Activated CD8-positive, alpha-beta memory T cell treated with anti-CD3 and anti-CD28 coated beads for 36 hours (primary cell): ENCODE data around the gene DNAH10. TPM values are rescaled to one million over a fixed set of nuclear protein-coding genes. Genes with fewer than 3 reads are reported as not detected.

Source experiments
- CTCF ChIA-PET: fragments of 350-600 bp; sonication (Branson Sonifier 250); formaldehyde crosslinking; loops from one replicate; lab custom pipeline; 2021; ENCODE audit warnings: antibody characterized with exemption; lab: Charles Lee
- POLR2A ChIA-PET: fragments of 350-600 bp; sonication (Branson Sonifier 250); formaldehyde crosslinking; loops from one replicate; lab custom pipeline; 2021; ENCODE audit warnings: antibody characterized with exemption; lab: Charles Lee
- total RNA-seq, 2 experiments: library from RNA; stranded (reverse); gene quantifications; one replicate each; pipeline ENCODE4 v1.2.3, GENCODE V29; 2021

The DNAH10 gene
- total RNA-seq, 2 experiments from 2014 or later: 0.06 to 0.15 TPM

DNA sequence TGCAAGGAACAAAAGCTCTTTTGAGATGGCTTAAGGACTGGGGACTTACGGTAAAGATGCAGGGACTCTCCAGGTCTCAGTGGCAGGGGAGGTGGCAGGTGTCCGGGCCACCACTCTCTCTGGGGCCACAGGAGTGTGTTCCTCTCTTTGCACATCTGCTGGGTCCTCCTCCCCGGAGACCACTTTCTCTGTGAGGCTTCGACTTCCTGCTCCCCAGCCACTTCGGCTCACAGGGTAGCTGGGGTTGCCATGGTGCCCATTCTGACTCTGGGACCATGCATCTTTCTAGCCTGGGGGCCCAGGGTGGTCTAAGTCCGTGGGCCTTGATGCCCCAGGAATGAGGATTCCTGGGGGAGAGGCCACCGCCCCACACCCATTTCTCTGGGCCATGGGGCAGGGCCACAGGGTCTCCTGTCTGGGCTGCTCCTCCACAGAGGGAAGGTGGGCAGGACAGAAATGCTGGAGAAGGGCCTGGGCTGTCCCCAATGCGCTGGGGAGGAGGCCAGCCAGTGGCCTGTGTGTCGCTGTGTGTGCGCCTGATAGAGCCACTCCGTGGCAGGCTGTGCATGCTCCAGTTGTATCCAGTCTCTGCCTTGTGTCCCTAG is 172.0 kb downstream of the DNAH10 start:
- ChIA-PET CTCF (no interaction called here), POLR2A (interaction anchor here (0.7 kb wide), 1 partner anchor 68 kb away, joined by 3 read pairs; no protein-coding TSS in a partner anchor)

DNA sequence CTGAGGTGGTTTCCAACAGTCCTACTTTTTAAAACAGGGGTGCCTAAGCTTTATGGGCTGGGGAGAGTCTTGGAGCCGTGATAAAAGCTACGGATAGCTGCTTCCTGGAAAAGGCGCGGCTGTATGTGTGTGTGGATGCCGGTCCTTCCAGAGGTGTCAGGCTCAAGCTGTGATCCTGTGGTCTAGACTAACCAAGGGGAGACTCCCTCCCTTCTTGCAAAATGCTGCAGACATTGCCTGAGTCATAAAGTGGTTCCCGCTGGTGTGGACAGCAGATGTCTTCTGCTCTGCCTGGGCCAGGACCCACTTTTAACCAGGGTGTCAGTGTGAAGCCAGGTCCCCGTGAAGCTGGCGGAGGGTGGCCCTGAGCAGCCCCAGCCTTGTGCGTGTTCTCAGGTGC is 172.7 kb downstream of the DNAH10 start:
- ChIA-PET POLR2A (no interaction called here), CTCF (no interaction called here)

DNA sequence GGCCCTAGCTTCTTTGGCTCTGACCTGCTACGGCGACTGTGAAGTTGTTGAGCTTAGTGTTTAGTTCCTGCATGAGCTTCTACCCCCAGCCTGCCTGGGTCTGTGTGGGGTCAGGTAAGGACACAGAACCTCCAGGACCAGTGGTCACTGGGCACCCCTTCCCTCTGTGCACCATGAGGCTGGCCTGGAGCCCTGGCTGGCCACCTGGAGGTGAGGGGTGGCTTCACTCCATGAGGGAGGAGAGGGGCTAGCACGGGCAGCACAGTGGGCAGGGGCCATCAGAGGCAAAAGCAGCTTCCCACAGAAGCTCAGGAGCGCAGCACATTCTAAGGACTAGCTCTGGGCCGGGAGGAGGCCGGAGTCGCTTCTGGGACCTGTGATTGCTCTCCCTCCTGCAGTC is 173.9 kb downstream of the DNAH10 start:
- CTCF ChIA-PET: no interaction called here
- POLR2A ChIA-PET: no interaction called here

DNA sequence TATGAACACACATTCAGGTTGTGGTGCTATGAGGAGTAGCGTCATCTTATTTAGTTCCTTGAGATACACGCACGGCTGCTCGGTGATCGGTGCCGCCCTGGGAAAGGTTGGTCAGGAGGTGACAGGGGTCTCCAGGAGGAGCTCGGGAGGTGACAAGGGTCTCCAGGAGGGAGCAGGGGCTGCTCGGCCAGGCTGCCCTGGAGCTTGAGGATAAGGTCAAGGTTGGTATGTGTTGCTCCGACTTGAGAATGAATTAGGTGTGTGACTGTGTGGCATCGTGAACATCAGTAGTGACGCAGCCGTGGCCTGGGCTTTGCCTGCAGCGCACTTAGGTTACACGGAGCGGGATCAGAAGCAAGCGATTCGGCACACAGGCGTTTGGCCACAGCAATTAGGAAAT is 174.4 kb downstream of the DNAH10 start:
- POLR2A ChIA-PET: no interaction called here
- CTCF ChIA-PET: no interaction called here

DNA sequence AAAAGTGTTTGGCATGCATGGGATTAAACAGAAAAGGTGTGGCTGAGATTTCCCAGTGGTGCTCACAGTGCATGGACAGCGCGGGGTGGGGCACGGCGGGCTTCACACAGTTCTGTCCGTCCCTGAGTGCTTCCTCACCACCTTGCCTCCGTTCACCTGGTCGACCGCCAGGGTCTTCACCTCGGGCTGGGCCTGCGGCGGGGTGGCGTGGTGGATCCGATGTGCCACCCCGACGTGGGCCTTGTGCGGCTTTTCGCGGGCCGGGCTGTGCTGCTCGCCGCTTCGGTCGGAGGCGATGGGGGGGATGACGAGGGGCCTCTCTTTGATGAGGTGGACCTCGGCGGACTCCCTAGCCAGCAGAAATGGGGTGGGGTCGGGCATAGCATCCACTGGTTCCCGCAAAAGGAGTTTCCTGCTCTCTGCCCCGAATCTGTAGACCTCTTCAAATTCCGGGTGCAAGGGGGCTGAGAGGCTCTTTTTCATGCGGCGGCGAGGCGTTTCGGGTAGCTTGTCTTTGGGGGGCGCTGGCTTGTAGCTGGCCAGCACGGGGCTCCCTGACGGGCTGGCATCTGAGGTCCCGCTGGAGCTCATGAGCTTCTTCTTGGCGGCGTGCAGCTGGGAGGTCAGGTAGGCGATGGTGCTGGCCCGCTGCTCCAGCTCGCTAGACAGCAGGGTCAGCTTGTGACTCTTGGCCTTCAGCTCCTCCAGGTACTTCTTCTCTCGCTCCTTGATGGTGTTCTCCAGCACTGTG is 175.0 kb downstream of the DNAH10 start:
- POLR2A ChIA-PET: interaction anchor here (1.0 kb wide), 1 partner anchor 27 kb away, joined by 3 read pairs; no protein-coding TSS in a partner anchor
- CTCF ChIA-PET: no interaction called here

DNA sequence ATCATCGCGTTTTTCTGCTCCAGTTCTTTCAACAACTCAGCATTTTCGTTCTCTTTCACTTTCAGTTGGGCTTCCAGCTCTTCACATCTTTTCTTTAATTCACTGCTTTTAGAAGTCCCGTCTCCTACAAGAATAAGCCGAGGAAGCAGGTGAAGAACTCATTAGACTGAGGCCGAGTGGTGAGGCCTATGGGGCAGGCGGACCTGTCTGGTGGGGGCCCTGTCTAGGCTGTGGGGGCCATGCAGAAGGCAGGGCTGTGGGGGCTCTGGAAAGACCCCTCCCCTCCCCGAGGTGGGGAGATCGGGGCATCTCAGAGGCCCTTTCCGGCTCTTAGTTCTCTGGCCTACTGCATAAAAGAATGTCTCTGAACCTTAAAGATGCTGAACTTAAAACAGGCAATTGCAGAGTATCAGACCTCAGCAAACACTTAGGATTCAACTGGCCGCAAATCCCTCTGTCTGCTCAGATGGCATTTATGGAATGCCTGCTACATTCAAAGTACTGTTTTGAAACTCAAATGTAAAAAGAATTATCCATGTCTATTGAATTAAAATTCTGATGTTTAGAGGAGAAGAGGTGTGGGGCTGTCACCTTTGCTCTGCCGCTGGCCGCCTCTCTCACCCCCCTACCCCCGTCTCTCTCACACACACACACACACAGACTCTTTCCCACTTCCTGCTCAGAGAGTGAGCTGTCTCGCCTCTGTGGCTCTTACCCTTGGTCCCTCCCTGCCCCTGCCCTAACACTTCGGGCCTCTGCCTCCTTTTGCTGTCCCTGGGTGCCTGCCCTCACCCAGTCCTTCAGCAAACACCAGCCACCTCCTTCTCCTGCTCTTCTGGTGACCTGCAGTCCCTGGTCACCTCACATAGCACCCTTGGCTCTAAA is 175.8 kb downstream of the DNAH10 start:
- POLR2A ChIA-PET: interaction anchor here (1.0 kb wide), 1 partner anchor 26 kb away, joined by 3 read pairs; no protein-coding TSS in a partner anchor

DNA sequence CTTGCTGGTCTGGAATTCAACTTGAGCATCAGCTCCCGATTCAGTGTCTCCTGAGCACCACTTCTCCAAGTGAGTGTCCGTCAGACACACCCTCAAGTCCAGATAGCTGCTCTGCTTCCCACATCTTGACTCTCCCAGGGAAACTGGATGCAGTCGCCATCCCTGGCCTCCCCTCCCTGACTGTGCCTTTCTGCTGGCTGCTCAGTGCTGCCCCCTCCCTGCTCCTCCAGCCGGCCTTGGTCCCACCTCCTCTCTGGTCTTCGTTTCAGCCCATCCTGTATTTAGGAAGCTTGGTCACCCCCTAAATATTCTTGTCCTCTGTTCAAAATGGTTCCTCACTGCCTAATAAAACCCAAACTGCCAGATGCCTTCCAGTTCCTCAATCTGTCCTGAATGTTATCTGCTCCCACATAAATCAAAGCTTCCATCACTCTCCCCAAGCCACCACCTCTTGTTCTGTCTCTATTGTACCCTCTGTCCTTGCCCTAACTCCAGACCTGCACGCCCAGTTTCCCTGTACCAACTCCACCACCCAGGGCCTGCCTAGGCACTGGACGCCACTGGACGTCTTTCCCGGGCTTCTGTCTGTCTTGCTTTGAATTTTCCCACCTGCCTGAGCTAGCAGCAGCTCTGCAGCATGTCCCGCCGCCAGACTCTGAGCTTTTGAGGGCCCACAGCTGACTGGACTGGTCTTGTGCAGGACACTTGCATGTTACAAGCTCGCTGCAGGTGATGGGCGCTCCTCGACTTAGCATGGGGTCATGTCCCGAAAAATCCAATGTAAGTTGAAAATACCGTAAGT is 176.8 kb downstream of the DNAH10 start:
- ChIA-PET POLR2A (interaction anchor here (0.5 kb wide), 1 partner anchor 461 kb away, joined by 7 read pairs; no protein-coding TSS in a partner anchor), CTCF (interaction anchor here (1.1 to 1.4 kb wide), 2 partner anchors 23 to 34 kb away, joined by 3 to 5 read pairs; no protein-coding TSS in a partner anchor)

More for the DNA sequence above, 175.8 kb downstream of the DNAH10 start:
- CTCF ChIA-PET: no interaction called here

DNA sequence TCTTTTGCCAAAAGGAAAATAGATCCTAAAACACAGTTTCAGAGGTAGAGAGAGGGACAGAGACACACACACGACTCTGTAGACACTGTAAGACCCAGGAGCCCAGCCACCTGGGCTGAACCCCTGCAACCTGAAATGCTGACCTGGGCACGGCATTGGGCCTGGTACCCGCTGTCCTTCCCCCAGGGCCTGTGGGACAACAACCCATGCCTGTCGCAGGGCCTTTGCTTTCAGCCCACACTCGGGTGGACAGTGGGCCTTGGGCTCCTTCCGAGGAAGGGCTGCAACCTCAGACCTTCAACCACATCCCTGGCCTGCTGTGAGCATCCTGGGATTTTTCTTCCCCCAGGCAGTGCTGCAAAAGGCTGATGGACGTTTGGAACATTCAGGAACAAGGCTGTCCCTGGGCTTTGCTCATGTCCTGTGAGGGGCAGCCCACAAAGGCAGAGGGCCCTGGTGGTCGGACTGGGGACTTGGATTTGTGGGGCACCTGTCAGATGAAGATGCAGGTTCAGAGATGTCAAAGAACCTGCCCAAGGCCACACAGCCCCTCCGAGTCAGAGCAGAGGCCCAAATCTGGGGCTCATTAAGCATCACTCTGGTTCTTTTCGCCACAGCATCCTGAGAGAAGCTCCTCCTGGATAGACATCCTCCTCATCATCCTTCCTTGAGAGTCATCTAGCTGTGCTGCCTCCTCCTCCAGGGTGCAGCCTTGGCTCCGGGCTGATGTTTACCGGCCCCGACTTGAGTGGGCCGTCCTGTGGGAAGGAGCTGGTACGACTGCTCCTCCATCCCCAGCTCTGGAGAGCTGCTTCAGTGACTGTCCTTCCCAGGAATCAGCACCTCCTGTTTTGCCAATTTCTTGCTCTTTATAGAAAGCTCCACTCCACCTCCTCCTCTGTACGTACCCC is 177.9 kb downstream of the DNAH10 start:
- POLR2A ChIA-PET: no interaction called here

DNA sequence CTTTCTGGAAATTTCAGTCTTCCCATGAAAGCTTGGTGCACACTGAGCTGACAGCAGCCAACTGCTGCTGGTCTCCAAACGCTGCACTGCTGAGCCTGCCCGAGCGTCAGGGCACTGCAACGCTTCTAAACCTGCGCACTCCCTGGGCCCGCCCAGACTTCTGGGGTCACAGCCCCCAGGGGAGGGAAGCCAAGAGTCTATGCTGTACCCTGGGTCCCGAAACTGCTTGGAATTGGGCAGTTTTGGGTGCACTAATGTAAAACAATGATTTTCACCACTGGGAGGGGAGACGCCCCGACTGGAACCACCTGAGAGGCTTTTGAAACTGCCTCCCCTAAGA is 178.5 kb downstream of the DNAH10 start:
- ChIA-PET POLR2A (no interaction called here), CTCF (interaction anchor here (1.2 kb wide), 1 partner anchor 35 kb away, joined by 4 read pairs; no protein-coding TSS in a partner anchor)

More for the DNA sequence above, 177.9 kb downstream of the DNAH10 start:
- CTCF ChIA-PET: interaction anchor here (1.1 to 1.4 kb wide), 3 partner anchors 22 to 35 kb away, joined by 3 to 5 read pairs (median 4); no protein-coding TSS in a partner anchor

DNA sequence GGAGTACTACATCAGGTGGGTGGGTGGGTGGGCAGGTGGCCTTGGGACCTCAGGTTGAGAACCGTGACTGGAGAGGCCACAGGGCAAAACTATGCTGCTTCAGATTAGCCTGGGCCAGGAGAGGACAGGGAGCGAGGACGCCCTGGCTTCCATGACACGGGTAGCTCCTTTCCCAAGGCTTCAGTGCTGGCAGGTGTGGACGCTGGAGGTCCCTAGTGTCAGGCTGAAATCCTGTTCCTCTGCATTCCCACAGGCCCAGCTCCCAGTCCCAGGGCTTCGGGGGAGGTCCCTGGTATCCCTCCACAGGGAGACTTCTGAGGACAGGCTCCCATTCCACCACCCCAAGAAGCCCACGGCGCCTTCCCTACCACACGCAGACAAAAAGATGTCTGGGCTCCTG is 178.9 kb downstream of the DNAH10 start:
- CTCF ChIA-PET: interaction anchor here (1.2 kb wide), 1 partner anchor 36 kb away, joined by 4 read pairs; no protein-coding TSS in a partner anchor
- POLR2A ChIA-PET: no interaction called here

DNA sequence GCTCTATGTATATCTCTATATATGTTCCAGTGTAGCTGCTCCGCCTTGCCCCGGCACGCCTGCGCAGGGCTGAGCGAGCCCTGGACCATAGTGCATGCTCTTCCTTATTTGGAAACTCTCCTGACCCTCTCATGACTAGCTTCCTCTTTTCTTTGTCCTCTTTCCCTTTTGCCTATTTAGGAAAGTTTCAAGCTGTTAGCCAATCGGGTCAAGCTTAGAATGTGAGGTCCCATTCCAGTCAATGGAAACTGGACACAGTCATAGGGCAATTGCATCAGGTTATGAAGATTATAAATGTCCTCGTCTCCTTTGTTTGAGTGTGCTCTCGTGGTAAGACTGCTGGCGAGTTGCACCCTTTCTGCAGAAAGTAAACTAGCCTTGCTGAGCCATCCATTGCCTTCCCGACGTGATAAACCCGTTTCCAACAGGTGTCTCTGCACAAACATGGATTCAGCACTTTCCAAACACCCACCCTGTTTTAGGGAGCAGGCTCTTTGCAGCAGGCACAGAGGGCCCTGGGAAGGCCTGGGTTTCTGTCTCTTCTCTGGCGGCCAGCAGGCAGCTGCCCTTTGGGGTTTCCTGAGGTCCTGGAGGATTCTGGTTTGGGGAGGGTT is 179.6 kb downstream of the DNAH10 start:
- POLR2A ChIA-PET: no interaction called here
- CTCF ChIA-PET: no interaction called here

DNA sequence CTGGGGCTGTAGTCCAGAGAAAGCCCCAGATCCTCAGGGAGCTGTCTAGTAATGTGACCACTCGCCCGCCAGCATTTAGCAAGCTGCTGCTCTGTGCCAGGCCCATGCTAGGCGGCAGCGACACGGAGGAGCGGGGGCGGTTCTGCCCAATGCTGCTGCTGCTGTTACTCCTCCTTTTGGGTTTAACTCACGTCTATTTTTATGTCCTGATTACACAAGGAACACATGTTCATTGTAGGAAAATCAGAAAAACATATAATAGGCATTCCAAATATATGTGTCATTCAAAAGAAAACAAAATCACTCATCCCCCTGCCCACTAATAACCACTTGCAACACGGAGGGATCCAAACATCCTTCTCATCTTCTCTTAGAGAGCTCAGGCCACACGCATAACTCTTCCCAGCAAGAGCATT is 180.1 kb downstream of the DNAH10 start:
- ChIA-PET POLR2A (no interaction called here), CTCF (no interaction called here)

DNA sequence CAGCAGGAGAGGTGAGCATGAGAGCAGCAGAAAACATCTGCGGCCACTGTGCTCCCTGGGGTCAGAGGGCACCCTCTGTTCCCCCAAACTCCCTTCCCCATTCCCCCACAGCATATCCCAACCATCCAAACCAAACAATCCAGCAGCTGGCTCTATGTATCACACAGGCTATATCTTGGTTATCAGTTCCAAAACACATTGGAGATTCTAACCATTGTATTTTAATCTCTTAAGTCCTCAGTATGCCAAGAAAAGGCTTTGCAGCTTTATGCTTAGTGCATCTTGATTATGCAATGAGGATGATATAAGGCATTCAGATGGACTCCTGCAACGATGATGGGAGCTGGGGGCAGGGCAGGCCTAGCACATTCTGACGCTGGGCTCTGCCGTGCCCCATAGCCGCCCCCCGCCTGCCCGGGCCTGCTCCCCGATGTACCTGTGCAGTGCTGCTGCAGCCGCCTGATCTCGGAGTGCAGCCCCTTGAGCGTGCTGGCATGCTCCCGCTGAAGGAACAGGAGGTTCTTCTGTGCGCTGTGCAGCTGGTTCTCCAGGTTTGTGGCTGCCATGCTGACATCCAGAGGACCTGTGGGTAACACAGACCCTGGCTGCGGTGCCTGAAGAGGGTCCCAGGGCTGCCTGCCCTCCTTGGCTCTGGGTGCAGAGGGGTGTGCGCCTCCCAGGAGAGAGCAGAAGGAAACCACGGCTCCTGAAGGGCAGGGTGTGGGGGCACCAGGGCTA is 181.0 kb downstream of the DNAH10 start:
- POLR2A ChIA-PET: no interaction called here

DNA sequence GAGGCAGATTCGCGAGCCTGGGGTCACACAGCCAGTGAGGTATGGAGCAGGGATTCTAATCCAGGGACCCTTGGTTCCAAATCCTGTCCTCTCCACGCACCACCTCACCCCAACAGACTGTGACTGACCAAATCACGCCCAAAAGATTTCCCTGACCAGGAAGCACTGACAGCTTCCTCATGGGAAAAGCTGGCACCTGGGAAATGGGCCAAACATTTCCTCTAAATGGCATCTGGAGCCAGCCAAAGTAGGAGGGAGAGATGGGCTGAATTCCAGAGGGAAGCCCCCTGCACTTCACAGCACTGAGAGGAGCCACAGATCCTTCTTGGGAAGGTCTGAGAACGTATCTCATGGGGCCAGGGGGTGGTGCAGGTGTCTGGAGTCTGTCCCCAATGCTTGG is 181.7 kb downstream of the DNAH10 start:
- CTCF ChIA-PET: no interaction called here
- POLR2A ChIA-PET: no interaction called here

More for the DNA sequence above, 181.0 kb downstream of the DNAH10 start:
- CTCF ChIA-PET: no interaction called here

DNA sequence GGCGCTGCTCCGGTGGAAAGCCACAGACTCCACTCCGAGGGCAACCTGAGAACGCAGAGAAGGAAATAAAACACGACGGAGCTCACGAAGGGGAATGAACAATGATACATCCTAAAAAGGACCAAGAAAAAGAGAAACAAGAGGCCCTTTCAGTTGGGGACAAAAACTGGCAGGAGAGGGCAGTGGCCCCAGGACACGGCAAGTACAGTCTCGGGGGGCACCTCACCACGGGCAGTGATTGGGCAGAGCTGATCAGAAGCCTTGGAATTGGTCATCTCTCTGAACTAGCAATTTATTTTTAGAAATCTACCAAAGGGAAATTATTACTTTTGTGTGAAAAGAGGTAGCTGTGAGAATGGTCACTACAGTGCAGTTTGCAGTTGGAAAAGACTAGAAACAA is 182.6 kb downstream of the DNAH10 start:
- CTCF ChIA-PET: no interaction called here
- POLR2A ChIA-PET: no interaction called here

DNA sequence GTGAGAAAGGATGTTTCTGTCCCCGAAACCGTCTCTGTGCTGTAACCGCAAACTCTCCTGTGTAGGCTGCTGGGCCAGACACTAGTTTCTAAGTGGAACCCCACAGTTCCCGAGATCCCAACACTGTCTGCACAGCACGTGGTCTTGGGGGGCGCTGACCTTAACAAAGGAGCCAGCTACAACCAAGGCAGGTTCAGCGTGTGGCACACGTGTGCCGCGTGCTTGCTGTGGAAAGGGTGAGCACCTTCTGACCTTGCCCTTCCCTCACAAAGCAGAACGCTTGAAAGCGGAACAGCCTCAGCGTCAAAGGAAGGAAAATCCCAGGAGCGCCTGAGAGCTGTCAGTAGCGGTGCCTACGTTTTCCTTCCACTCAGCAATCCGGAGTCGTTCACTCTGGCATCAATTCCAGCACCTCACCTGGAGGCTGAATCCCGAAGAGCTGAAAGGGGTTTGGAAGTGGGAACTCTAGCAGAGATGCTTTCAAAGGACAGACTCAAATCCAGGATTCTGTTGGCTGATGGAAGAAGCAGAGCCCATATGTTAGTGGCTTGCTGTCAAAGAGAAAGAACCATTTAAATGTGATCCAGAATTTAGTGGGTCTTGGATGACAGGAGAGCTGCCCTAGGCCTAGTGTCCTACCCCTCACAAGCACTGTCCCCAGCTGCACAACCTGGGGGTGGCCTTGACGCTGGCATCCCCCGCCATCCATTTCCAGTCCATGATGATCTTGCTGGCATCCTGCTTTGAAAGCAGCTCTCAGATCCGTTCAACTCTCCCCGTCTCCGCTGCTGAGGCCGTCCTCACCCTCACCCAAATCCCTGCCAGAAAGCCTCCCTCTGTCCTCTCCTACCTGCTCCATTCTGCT is 183.4 kb downstream of the DNAH10 start:
- CTCF ChIA-PET: no interaction called here

More for the DNA sequence above, 183.4 kb downstream of the DNAH10 start:
- POLR2A ChIA-PET: no interaction called here
